Epithelial cell of proximal tubule (primary cell): ENCODE results near the gene TMPRSS4. TPM values are rescaled to one million over a fixed set of nuclear protein-coding genes. Genes with fewer than 3 reads are reported as not detected.

ENCODE experiments used
- DNase-seq: peaks from one replicate; pipeline ENCODE4 v3.0.0-alpha.2; 2011; ENCODE audit warnings: low read depth
- H3K4me3 ChIP-seq: 2 replicates; pipeline ENCODE4 v1.5.1; 2011; ENCODE audit warnings: low read depth, mild to moderate bottlenecking, low read length
- total RNA-seq: library from RNA; depleted of rRNA; stranded (reverse); fragments of >200 nt; gene quantifications from 2 replicates; pipeline ENCODE4 v1.2.3, GENCODE V29; 2015
- TF ChIP-seq, protein P1 (sequence below): conservative IDR thresholded peaks from 2 replicates; pipeline ENCODE4 v1.5.1; 2012; ENCODE audit warnings: low read depth, mild to moderate bottlenecking, low read length

TMPRSS4 gene
- total RNA-seq, 1 donor from 2014 or later, result 26.6 TPM

GRCh38 chr11:118169300-118170140, 92.6 kb downstream of the TMPRSS4 start:
- DNase-seq, result no peak
- TF ChIP-seq, protein P1, sequence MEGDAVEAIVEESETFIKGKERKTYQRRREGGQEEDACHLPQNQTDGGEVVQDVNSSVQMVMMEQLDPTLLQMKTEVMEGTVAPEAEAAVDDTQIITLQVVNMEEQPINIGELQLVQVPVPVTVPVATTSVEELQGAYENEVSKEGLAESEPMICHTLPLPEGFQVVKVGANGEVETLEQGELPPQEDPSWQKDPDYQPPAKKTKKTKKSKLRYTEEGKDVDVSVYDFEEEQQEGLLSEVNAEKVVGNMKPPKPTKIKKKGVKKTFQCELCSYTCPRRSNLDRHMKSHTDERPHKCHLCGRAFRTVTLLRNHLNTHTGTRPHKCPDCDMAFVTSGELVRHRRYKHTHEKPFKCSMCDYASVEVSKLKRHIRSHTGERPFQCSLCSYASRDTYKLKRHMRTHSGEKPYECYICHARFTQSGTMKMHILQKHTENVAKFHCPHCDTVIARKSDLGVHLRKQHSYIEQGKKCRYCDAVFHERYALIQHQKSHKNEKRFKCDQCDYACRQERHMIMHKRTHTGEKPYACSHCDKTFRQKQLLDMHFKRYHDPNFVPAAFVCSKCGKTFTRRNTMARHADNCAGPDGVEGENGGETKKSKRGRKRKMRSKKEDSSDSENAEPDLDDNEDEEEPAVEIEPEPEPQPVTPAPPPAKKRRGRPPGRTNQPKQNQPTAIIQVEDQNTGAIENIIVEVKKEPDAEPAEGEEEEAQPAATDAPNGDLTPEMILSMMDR, result no peak
- no peak overlapping the region for H3K4me3 ChIP-seq

DNA sequence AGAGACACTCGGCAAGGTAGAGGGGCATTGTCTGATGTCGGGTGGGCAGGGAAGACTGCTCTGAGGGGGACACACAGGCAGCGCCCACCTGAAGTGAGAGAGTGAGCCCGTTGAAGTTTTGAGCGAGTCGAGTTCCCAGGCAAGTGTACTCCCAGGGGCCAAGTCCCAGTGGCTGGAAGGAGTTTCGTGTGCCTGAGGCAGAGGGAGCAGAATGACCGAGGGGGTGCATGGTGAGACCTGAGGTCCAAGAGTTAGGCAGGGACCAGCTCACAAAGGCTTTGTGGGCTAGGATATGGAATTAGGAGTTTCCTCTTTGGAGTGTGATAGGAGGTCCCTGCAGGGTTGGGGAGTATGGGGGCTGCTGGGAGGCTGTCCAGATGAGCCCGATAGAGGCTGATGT, 93.4 kb downstream of the TMPRSS4 start:
- no peak for DNase-seq
- TF ChIP-seq, protein P1, result no peak
- H3K4me3 ChIP-seq, result no peak overlapping the region

DNA sequence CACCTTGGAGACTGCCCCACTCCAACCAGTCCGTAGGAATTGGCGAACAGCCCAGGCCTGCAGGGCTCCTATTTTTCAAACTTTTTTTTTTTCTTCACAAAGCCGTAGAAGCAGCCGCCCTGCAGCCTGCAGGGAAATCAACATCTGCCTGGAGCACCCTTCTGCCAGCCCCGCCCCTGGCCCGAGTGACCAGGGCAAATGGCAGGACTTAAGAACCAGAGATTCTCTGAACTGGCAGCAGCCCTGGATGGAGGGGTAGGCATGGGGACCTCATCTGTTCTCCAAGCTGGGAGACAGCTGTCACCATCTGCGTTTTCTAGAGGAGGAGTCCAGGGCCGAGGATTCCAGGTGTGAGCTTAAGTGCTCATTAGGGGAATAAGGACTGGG, 94.0 kb downstream of the TMPRSS4 start:
- no peak overlapping the region for H3K4me3 ChIP-seq
- DNase-seq, result no peak
- TF ChIP-seq, protein P1, result no peak

Other genes with a start within 250 kb of the TMPRSS4 start
- gene FXYD6, start 200.4 kb upstream of the TMPRSS4 start, total RNA-seq, result 23.9 and 71.2 TPM in 2 replicates
- 0.51 and 0.63 TPM in 2 replicates for gene TMPRSS13, start 147.7 kb upstream of the TMPRSS4 start, total RNA-seq
- 0.46 and 0.87 TPM in 2 replicates for gene IL10RA, start 90.7 kb upstream of the TMPRSS4 start, total RNA-seq
- gene SMIM35, start 9.9 kb downstream of the TMPRSS4 start, total RNA-seq, result not detected in 2 replicates
- gene SCN4B, start 75.7 kb downstream of the TMPRSS4 start, total RNA-seq, result under 0.01 TPM in 1 of 2 replicates, not detected in the other
- under 0.01 TPM in 1 of 2 replicates, not detected in the other for gene SCN2B, start 99.6 kb downstream of the TMPRSS4 start, total RNA-seq
- gene JAML, start 147.9 kb downstream of the TMPRSS4 start, total RNA-seq, result not detected in 2 replicates
- 6.1 and 7.4 TPM in 2 replicates for gene MPZL3, start 175.3 kb downstream of the TMPRSS4 start, total RNA-seq
- gene MPZL2, start 187.2 kb downstream of the TMPRSS4 start, total RNA-seq, result 19.9 and 29.7 TPM in 2 replicates
- gene CD3E, start 227.7 kb downstream of the TMPRSS4 start, total RNA-seq, result not detected in 2 replicates